GM18907 (cell line): ENCODE data around the gene MAPKAPK5.
"Not testable (repeated sequence)": the region's sequence is repeated elsewhere in the genome, so short reads cannot be mapped to it uniquely, and the experiment has no call there.

ENCODE experiments used
- ATAC-seq: cut with Tn5 transposase; IDR thresholded peaks from one replicate; pipeline ENCODE4 v1.9.1; 2021; ENCODE audit warnings: mild to moderate bottlenecking, moderate library complexity; ENCODE audit not compliant: unreplicated experiment

MAPKAPK5 gene

DNA sequence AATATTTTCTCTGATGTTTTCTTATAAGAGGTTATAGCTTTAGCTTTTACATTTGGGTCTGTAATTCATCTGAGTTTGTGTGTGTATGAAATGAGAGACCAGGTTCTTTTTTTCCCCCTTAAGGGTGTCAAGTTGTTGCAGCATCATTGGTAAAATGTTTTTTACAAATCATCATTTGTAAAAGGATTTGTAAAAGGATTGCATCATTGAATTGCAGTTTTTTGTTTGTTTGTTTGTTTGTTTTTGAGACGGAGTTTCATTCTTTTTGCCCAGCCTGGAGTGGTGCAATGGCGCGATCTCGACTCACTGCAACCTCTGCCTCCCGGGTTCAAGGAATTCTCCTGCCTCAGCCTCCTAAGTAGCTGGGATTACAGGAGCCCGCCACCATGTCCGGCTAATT, 31.1 kb downstream of the MAPKAPK5 start:
- no peak for ATAC-seq

DNA sequence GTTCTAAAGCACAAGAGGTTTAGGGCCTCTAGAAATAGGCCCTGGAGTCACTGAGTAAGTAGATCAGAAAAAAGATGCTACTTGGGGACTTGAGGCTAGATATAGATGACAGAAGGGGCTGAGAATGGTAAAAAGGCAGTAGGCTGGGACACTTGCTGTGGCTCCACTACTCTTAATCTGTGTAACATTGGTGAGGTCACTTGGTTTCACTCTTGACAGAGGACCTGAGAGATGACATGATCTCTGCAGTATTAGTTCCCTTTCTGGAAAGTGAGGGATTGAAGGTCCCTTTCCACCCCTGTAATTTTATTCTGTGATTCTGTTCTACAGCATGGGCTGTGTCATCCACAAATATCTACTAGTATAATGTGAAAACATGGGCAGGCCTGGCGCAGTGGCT, 39.7 kb downstream of the MAPKAPK5 start:
- no peak for ATAC-seq

DNA sequence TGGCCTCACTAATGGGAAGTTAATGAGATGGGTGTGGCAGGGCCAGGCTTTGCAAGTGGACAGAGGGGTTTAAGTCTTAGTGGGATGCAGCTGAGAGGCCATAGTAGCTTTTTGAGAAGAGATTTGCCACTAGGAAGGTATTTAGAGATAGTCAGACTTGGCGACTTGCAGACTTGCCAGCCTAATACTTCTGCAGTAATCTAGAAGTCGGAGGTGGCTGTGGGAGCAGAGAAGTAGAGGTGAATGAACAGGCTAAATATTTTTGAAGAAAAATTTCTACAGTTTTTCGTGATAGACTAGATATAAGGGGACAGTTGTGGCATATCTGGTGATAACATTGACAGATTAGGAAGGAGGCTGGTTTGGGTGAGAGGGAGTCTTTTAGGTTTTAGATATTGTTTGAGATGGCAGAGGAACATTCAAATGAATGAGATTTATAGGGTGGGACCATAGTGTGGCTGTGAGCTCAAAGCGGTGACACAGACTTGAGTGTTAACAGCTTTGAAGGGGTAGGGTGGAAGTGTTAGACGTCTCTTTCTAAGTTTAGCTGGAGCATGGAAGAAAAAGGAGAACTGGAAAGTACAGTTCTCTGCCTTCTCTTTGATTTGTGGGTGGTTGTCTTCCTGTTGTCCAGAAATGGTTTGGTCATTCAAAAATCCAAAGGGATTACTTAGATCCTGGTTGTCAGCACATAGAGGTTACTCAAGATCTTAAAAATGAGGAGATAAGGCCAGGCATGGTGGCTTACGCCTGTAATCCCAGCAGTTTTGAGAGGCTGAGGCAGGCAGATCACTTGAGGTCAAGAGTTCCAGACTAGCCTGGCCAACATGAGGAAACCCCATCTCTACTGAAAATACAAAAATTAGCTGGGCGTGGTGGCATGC, 44.9 kb downstream of the MAPKAPK5 start:
- ATAC-seq, result no peak

DNA sequence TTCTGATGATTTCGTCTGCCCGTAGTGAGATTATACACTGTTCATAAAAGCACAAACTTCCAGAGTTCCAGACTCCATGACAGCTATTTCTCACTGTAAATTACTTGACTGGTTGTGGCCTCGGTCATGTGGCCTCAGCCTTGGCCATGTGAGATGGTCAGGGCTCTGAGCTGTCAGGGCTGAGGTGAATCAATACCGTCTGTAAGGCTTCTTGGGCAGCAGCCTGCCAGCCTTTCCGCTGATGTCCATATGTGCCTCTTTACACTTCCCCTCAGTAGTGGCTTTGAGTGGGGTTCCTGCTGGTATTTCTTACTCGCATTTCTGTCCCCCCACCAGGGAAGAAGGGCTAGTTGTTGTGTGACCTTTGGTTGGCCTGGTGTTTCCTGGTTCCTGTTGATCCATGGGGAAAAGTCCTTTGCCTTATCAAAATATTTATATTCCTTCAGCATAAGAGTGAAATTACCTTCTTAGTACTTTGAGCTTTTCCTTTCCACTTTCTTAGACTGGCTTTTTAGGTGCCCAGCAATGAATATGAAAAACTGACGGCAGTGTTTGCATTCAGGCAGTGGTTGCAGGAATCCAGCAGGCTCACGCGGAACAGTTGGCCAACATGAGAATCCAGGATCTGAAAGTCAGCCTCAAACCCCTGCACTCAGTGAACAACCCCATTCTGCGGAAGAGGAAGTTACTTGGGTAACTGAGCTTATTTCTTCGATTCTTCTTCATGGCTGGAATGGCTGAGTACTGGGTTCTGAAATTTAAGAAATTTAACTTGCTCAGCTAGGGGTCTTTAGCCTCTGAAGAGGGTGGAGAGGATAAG, 46.1 kb downstream of the MAPKAPK5 start:
- ATAC-seq, result no peak

DNA sequence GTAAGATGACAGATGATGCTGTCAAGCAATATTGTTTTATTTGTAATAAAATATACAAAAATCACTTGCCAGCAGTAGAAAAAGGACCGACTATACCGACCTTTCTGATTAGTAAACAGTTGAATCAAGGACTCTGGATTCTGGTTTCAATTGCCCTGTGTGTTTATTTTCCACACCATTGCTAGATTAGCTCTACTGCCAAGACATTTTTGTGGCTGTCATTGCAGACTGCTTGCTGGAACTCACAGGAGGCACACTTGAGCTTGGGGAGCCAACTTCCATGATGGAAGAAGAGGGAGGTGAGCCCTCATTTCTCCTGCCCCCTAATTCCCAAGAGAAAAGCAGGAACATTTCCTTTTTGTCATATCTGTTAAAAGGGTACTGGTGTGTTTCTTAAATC, 51.3 kb downstream of the MAPKAPK5 start:
- ATAC-seq, result no peak

DNA sequence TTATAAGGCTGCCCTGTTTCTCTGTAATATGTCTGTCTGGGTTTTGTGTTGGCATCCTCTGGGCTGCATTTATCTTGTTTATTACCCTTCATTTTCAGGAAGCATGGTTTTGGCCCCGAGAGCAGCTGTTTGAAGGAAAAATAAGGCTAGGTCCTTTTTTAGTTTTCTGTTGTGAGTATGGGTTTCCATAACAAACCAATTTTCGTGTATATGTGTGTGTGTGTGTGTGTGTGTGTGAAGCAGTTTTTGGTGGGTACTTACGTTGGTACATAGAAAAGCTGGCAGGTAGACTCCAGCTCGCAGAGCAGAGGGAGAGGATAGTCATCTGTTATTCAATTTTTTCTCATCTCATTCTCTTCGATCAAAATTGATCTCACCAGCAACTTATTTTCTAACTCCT, 52.5 kb downstream of the MAPKAPK5 start:
- no peak for ATAC-seq

DNA sequence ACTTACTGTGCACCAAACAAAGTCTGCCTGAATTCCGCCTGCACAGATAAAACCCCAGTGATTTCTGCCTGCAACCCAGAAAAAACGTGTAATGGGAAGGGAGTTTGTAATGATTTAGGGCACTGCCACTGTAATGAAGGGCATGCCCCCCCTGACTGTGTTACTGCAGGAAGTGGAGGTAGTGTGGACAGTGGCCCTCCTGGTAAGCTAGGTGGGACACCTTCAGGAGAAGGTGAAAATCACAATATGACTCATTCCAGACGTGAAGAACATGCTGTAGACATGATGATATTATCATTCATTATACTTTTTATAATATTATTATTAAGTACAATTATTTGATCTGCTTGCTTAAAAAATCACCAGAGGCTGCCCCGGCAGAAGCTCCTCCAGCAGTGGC, 59.2 kb downstream of the MAPKAPK5 start:
- ATAC-seq, result no peak

DNA sequence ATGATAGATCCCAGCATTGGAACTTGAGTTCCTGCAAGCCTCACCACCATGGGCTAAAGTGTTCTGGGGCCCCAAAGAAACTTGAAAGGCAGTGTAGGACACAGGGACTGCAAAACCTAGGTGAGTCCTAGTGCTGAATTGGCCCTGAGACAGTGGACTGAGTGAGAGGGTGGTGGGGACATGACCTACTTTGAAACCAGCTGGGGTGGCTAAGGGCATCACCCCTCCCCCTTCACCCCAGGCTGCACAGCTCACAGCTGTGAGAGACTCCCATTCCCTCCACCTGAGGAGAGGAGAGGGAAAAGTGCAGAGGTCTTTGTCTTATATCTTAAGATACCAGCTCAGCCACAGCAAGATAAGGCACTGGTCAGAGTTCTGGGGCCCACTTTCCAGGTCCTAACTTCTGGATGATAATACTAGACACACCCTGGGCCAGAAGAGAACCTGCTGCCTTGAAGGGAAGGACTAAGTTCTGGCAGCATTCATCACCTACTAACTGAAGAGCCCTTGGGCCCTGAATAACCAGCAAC, 62.5 kb downstream of the MAPKAPK5 start:
- no peak for ATAC-seq

DNA sequence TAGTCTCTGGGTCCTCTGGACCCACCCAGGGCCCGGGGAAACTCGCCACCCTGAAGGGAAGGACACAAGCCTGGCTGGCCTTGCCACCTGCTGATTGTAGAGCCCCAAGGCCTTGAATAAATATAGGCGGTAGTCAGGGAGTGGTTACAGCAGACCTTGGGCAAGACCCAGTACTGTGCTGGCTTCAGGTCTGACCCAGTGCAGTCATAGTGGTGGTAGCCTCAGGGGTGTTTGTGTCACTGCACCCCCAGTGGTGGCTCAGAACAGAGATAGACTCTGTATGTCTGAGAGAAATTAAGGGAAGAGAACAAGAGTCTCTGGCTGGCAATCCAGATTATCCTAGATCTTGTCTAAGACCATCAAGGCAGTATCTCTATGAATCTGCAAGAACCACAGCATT, 63.5 kb downstream of the MAPKAPK5 start:
- no peak for ATAC-seq

DNA sequence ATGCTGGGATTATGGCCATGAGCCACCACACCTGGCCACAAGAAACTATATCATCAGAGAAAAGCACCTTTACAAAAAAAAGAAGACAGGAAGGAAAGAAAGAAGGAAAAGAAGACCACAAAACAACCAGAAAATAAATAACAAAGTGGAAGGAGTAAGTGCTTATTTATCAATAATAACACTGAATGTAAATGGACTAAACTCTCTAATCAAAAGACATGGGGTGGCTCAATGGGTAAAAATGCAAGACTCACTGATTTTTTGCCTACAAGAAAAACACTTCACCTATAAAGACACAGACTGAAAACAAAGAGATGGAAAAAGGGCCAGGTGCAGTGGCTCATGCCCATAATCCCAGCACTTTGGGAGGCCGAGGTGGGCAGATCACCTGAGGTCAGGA, 65.7 kb downstream of the MAPKAPK5 start:
- no peak for ATAC-seq

DNA sequence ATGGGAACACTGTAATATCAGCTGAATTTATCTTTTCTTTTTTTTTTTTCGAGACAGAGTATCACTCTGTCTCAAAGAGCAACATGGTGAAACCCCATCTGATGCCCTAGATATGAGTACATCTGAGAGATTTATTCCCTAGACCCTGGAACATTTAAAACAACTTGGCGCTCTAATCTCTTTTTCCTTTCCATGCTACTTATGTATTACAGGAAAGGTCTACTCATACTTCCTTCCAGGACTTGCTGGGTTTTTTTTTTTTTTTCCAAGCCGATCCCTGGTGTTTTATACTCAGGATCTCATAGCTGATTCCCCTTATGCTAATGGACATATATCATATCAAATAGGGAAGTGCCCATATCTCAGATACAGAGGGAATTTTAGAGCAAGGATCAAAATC, 83.1 kb downstream of the MAPKAPK5 start:
- no peak for ATAC-seq

DNA sequence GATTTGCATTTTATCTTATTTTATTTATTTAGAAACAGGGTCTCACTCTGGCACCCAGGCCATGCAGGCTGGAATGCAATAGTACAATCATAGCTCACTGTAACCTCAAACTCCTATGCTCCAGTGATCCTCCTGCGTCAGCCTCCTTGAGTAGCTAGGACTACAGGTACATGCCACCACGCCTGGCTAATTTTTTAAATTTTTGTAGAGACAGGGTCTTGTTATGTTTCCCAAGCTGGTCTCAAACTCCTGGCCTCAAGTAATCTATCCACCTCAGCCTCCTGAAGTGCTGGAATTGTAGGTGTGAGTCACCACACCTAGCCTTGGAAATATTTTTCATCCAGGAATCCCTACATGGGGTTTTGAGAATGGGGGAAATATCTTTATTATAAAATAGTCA, 84.6 kb downstream of the MAPKAPK5 start:
- no peak for ATAC-seq

DNA sequence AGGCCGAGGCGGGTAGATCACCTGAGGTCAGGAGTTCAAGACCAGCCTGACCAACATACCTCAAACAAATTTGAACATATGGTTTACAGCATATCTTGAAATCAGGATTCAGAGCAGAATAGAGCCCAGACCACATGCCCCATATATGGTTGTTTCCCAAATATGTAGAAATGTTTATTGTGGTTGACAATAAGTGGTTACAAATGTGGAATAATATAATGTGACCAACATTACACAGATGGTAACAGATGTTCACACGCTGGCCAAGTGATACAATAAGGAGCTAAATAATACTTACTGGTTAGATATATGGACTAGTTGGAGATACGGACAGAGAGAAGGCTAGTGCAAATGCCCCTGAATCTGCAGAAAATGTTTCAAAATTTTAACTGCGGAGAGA, 85.3 kb downstream of the MAPKAPK5 start:
- ATAC-seq, result no peak

DNA sequence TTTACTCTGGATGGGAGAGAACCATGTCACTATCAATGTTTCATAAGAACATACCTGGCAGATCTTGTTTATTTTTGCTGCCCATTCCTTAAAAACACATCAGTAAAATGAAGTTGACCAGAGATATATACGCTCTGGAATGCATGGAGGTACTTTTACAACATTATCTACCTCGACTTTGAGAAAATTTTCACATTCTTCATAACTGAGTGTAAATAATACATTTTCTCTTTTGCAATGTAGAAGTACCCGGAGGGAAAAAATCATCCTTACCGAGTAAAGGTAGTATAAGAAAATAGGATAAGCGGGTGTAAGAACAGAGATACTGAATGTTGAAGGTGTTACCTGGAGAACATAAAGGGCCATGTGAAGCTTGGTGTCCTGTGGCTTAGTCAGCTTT, 90.2 kb downstream of the MAPKAPK5 start:
- no peak for ATAC-seq

DNA sequence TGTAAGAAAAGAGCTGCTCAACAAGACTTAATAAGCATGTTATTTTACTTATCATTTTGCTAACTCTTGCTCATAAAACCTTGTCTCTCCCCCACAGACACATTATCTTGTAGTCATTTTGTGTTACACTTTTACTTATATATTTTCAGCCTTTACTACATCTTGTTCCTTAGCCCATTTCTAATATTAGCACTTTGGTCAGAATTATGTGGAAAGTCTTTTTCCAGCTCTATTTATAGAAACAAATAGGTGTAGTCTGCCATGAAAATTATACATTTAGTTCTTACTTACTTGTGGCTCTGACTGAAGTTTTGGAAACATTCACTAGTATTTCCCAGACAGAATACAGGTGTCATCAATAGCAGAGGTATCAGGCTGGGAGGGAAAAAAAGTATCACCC, 94.8 kb downstream of the MAPKAPK5 start:
- no peak for ATAC-seq

DNA sequence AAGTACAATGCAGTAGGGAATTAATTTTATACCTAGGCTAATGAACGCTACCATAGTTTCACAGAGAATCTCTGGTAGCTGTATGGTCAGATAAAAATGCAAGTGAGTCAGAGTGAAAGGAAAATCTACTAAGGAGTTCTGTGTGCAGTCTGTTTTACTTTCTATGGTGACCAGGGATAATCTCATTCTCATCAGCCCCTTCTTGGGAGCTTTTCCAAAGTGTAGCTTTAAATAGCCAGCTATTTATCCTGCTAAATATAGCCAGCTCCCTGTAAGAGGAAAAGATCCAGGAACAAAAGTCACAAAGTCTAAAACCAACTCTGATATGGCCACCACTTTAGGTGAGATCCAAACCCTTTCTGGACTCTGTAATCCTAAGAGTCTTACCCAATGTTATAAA, 95.4 kb downstream of the MAPKAPK5 start:
- ATAC-seq, result no peak

DNA sequence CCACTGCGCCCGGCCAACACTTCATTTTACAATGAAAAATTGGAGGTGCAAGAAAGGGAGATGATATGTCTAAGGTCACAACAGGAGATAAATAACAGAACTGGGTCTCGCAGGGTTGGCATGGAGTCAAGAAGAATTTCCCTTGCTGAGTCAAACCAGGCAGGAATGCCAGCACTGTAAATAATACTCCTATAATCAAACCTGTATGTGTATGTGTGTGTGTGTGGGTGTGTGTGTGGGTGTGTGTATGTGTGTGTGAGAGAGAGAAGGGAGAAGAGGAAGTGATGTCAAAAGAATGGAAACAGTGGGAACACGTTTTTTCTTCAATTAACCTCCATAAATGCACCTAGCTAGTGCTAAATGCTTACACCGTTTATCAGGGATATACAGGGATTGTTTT, 100.5 kb downstream of the MAPKAPK5 start:
- ATAC-seq, result no peak

DNA sequence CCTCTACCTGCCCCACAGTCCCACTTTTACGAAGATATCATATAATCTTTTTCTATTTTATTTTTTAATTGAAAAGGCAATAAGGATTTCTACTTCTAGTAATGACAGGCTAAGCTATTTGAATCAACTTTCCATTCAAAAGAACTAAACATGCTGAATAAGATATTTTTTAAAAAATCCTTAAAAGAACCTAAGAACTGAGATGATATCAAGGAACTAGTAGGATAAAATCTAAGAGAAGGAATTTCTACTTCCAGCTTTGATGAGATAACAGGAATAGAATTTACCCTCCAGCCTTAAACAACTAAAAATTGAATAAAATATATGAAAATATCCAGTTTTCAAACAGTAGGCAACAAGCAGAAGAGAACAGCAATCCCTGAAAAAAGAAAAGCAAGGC, 101.9 kb downstream of the MAPKAPK5 start:
- no peak for ATAC-seq

DNA sequence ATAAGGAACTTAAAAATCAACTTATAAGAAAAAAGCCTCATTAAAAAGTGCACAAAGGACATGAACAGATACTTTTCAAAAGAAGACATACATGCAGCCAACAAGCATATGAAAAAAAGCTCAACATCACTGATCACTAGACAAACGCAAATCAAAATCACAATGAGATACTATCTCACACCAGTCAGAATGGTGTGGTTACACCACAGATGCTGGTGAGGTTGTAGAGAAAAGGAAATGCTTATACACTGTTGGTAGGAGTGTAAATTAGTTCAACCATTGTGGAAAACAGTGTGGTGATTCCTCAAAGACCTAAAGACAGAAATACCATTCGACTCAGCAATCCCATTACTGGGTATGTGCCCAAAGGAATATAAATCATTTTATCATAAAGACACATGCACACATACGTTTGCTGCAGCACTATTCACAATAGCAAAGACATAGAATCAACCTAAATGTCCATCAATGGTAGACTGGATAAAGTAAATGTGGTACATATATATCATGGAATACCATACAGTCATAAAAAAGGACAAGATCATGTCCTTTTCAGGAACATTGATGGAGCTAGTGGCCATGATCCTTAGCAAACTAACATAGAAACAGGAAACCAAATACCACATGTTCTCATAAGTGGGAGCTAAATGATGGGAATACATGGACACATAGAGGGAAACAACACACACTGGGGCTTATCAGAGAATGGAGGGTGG, 109.1 kb downstream of the MAPKAPK5 start:
- not testable (repeated sequence) for ATAC-seq
